HFF-Myc (cell line): ENCODE data around the gene MAP3K6.

Experiments
- DNase-seq: peaks from one replicate; pipeline ENCODE4 v3.0.0-alpha.2; 2011; ENCODE audit warnings: low read depth; ENCODE audit errors: extremely low read depth
- H3K4me3 ChIP-seq: replicated peaks from 2 replicates; pipeline ENCODE4 v1.5.1; 2011; ENCODE audit warnings: low read depth, mild to moderate bottlenecking, control low read depth, low read length
- TF ChIP-seq, protein P1 (sequence below): IDR thresholded peaks from 2 replicates; pipeline ENCODE4 v1.5.1; 2012; ENCODE audit warnings: mild to moderate bottlenecking, low read depth, low read length, control low read depth; ENCODE audit errors: missing control alignments

MAP3K6 gene

DNA sequence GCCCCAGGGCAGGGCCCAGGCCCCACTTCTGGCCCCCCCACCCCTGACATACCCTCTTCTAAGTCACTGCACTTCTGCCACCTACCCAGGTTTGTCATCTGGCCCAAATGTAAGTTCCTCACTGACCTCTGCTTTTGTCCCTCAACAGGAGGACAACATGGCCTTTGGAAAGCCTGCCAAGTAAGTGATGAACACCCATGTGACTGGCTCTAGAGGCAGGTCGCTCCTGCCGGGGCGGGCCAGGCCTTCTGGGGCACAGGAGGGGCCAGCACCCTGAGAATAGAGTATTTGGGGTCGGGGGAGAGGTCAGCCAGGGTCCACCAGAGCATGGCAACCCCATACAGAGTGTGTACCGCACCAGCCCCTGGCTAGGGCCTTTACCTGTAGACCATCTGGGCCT, 34.8 kb downstream of the MAP3K6 start:
- no peak for DNase-seq
- TF ChIP-seq, protein P1, sequence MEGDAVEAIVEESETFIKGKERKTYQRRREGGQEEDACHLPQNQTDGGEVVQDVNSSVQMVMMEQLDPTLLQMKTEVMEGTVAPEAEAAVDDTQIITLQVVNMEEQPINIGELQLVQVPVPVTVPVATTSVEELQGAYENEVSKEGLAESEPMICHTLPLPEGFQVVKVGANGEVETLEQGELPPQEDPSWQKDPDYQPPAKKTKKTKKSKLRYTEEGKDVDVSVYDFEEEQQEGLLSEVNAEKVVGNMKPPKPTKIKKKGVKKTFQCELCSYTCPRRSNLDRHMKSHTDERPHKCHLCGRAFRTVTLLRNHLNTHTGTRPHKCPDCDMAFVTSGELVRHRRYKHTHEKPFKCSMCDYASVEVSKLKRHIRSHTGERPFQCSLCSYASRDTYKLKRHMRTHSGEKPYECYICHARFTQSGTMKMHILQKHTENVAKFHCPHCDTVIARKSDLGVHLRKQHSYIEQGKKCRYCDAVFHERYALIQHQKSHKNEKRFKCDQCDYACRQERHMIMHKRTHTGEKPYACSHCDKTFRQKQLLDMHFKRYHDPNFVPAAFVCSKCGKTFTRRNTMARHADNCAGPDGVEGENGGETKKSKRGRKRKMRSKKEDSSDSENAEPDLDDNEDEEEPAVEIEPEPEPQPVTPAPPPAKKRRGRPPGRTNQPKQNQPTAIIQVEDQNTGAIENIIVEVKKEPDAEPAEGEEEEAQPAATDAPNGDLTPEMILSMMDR, result no peak
- no peak overlapping the region for H3K4me3 ChIP-seq

DNA sequence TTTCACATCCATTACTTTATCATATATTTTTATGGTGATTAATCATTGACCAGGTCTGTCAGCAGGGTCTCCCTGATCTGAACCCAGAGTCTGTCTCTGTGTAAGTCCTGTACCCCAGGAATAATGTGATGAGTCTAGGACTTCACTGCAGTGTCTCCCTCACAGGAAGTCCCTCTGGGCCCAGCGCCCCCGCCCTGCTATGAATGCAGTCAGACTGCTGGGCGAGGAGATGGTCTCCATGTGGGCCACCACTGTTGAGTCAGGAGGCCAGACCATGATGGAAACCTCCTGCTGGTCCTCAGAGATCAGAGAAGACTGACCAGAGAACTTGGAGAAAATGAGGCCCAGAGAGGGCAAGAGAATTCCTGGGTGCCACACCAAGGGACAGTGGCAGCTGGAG, 35.3 kb downstream of the MAP3K6 start:
- no peak overlapping the region for H3K4me3 ChIP-seq
- no peak for DNase-seq
- TF ChIP-seq, protein P1, result no peak

DNA sequence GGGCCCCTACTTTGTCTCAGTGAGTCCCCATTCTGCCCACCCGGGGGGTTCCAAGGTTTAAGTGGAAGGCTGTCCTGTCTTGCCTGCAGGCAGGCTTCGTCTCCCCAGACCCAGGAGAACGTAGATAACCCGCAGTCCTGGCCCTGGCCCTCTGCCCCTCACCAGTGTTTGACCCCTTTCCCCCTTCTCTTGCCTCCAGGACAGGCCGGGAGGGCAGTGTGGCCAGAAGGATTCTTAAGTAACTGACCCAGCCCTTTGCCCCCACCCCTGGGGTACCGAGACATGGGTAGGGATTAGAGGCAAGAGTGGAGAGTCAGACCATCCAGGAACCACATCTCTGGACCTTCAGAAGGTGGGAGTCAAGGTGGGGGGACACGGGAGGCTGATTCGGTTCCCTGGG, 36.0 kb downstream of the MAP3K6 start:
- no peak for DNase-seq
- TF ChIP-seq, protein P1, result no peak
- H3K4me3 ChIP-seq, result no peak overlapping the region

DNA sequence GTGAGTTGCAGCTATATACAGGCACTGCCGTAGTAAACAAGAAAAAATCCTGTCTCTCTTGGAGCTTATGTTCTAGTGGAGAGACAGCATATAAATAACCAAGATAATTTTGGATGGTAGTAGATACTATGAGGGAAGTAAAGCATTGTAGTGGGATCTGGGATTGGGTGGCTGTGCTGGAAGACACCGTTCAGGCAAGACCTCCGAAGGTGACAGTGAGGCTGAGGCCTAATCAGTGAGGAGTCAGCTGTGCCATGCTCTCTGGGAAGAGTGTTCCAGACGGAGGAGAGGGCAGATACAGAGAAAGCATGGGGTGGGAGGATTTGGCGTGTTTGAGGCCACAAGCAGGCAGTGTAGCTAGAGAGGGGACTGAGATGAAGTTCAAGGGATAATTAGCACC, 38.8 kb downstream of the MAP3K6 start:
- TF ChIP-seq, protein P1, result no peak
- H3K4me3 ChIP-seq, result no peak overlapping the region
- no peak for DNase-seq

DNA sequence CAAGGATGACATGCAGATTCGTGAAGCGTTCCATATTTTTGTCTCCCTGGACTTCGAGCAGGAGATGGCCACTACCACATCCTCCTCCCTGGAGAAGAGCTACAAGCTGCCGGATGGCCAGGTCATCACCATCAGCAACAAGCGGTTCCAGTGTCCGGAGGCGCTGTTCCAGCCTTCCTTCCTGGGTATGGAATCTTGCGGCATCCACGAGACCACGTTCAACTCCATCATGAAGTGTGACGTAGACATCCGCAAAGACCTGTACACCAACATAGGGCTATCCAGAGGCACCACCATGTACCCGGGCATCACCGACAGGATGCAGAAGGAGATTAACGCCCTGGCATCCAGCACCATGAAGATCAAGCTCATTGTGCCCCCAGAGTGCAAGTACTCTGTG, 41.5 kb downstream of the MAP3K6 start:
- no peak for DNase-seq
- TF ChIP-seq, protein P1, result no peak
- H3K4me3 ChIP-seq, result no peak overlapping the region

DNA sequence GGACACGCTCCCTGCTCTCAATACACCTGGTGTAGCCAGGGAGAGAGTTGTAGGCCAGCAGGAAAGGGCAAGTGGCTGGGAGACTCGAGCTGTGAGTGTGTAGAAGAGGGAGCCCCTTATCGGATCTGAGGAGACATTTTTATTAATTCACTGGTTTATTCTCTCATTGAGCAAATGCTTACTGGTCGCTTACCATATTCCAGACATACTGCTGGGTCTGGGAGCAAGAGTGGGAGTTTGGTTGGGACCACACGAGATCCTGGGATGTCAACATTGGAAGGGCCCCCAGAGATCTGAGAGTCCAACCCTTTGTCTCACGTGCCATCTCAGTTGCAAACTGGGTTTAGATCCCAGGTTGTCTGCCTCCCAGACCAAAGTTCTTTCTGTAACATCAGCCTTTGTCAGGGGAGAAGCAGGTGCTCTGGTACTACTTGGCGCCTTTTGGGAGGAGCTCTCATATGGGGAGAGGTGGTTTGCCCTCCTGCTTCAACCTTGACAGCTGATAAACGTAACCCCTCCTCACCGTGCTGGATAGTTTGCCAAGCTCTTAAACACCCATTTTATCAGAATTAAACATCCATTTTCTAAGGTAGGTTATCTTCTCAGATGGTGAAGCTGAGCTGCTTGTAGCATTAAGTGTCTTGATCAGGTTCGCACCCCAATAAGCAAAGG, 44.1 kb downstream of the MAP3K6 start:
- H3K4me3 ChIP-seq, result peak overlapping the region; percentile 99
- DNase-seq, result no peak
- TF ChIP-seq, protein P1, result no peak
